Heart left ventricle (tissue), 16 donors: ENCODE measurements around the gene TBCB. TPM values are rescaled to one million over a fixed set of nuclear protein-coding genes. Genes with fewer than 3 reads are reported as not detected.

Source experiments
- ATAC-seq, 4 donors: fragments of 200-7000 bp; cut with Tn5 transposase; one replicate each; pipeline ENCODE4 v1.9.1; 2020 to 2022; ENCODE audit warnings: moderate library complexity in 4 of 4, mild to moderate bottlenecking in 3 of 4, moderate number of reproducible peaks in 1 of 4
- DNase-seq, 5 donors: peaks; one replicate each; pipeline ENCODE4 v3.0.0-alpha.2; 2020
- H3K27ac ChIP-seq, 12 donors: fragments of 200-600 bp; sonication (generic) in 4 of 12; one replicate each; pipeline versions ENCODE4 v1.5.0 to v1.8.0; 2016 to 2022; ENCODE audit warnings: mild to moderate bottlenecking in 2 of 12
- H3K27me3 ChIP-seq, 9 donors: fragments of 200-600 bp; sonication (generic) in 2 of 9; one replicate each; pipeline versions ENCODE4 v1.5.1 to v1.8.0; 2016 to 2022; ENCODE audit warnings: mild to moderate bottlenecking in 3 of 9
- H3K36me3 ChIP-seq, 9 donors: fragments of 200-600 bp; sonication (generic) in 2 of 9; one replicate each; pipeline versions ENCODE4 v1.5.0 to v1.8.0; 2018 to 2022; ENCODE audit warnings: mild to moderate bottlenecking in 2 of 9
- H3K4me1 ChIP-seq, 12 donors: fragments of 200-600 bp; sonication (generic) in 4 of 12; one replicate each; pipeline versions ENCODE4 v1.5.0 to v1.8.0; 2016 to 2022; ENCODE audit warnings: mild to moderate bottlenecking in 3 of 12
- H3K4me3 ChIP-seq, 12 donors: fragments of 200-600 bp; sonication (generic) in 4 of 12; one replicate each; pipeline versions ENCODE4 v1.5.0 to v1.8.0; 2017 to 2022; ENCODE audit warnings: mild to moderate bottlenecking in 9 of 12, moderate library complexity in 4 of 12
- H3K9me3 ChIP-seq, 12 donors: fragments of 200-600 bp; sonication (generic) in 4 of 12; one replicate each; pipeline versions ENCODE4 v1.5.0 to v1.8.0; 2016 to 2022; ENCODE audit warnings: mild to moderate bottlenecking in 1 of 12
- CTCF ChIP-seq, 12 donors: fragments of 200-600 bp; sonication (generic) in 4 of 12; IDR thresholded peaks; one replicate each; pipeline versions ENCODE4 v1.5.0 to v1.8.0; 2018 to 2022; ENCODE audit warnings: antibody characterized with exemption in 12 of 12, mild to moderate bottlenecking in 5 of 12
- POLR2A ChIP-seq, 2 donors: fragments of 450-650 bp; IDR thresholded peaks; one replicate each; pipeline ENCODE4 v1.6.1; 2017; ENCODE audit warnings: antibody characterized with exemption in 2 of 2, mild to moderate bottlenecking in 2 of 2, moderate library complexity in 2 of 2
- WGBS, 4 donors: extraction: QIAGEN DNeasy Blood & Tissue Kit in 2 of 4; methylation state at CpG; one replicate each; pipeline versions ENCODE4 v1.1.5 to v1.1.7; 2013 to 2018; 5-methylcytosine and 5-hydroxymethylcytosine counted together
- intact Hi-C, 10 donors: fragments of 100-400 bp; cut with DNase I; formaldehyde crosslinking; loops; one replicate each; pipeline versions ENCODE4 v1.11.1 to v1.14.2; 2022
- polyA plus RNA-seq, 2 donors: library from polyadenylated mRNA; stranded (reverse); fragments of 200-250 nt; gene quantifications; one replicate each; pipeline ENCODE4 v1.2.3, GENCODE V29; 2013
- total RNA-seq, 9 donors: library from RNA; depleted of rRNA in 2 of 9; stranded (reverse); fragments of >200 nt in 2 of 9; fragmentation: NEBNext Ultra II Directional in 3 of 9; extraction: Animal tissue kit (Norgen Biotek cat#: 25700) in 3 of 9; gene quantifications; one replicate each; pipeline versions ENCODE4 v1.1.0 to v1.2.4, GENCODE V29; 2016 to 2023
- donor health status: ischemic (EF 13 %, LVEDD 7.1; RV severe dilation, severe dysfunction).
- donor health status: healthy with polysubstance abuse.
- donor health status: DM: no; HTN: yes; CAD: no.
- donor health status: DM: no; HTN: no; CAD: no.
- donor health status: ischemic (EF 25% LVEDD 6.9; RV normal size, moderate dysfunction).
- donor health status: ischemic (EF 25% LVEDD 5.7; RV mildly dilated, moderate dysfunction).
- donor health status: healthy.
- donor health status: DM: yes; HTN: yes; CAD: no.
- donor health status: ischemic (EF 35%, LVEDD 5.7; RV mildly dilated, moderate dysfunction).
- donor health status: nonischemic (EF 11% LVEDD 7.7; RV severe dilation, severe dysfunction).
- donor health status: DM: yes; HTN: yes; CAD: no.
- donor health status: PGD.
- donor health status: ischemic (EF 29% LVEDD 5.4; RV normal size, mild dysfunction).
- donor health status: nonischemic (EF 23%, LVEDD 6.1; RV moderate dilation, normal function).

TBCB gene
- total and polyA plus RNA-seq, 11 donors = 89.8 to 171 (median 111) TPM

- no peaks in the 10 kb centered on the region for H3K9me3 ChIP-seq
- DNase-seq (no peak), ATAC-seq (no peak)
- peaks cover 0 to 8% (median 4%) of the 10 kb centered on the region in 12 donors for H3K4me1 ChIP-seq
- 91 to 97% (median 95%) methylated on average over 3 of the region's 3 CpGs for WGBS, 4 donors
- H3K27ac ChIP-seq = no peak overlapping the region
- H3K27me3 ChIP-seq = no peaks in the 10 kb centered on the region
- H3K4me3 ChIP-seq = no peak overlapping the region
- no peak for TF ChIP-seq POLR2A (IDR thresholded peaks at IDR 0.05)
- no peak for TF ChIP-seq CTCF (IDR thresholded peaks at IDR 0.05)
- intact Hi-C loops = loop anchor here in 1 of 10 donors (5.0 kb wide), 1 partner anchor 51 kb away; no protein-coding TSS in a partner anchor
- H3K36me3 ChIP-seq = peaks cover 0 to 39% (median 28%) of the 10 kb centered on the region in 9 donors
Measured at GRCh38 chr19:36108684-36109083, 6.6 kb upstream of the TBCB start.

- WGBS, 4 donors = 49 to 94% (median 50%) methylated on average over 1 of the region's 1 CpG; no CpG with 5 or more reads in 1 of the 4 donors
- peaks cover 0 to 33% (median 28%) of the 10 kb centered on the region in 9 donors for H3K36me3 ChIP-seq
- TF ChIP-seq CTCF (IDR thresholded peaks at IDR 0.05) (no peak), POLR2A (IDR thresholded peaks at IDR 0.05) (no peak)
Measured at GRCh38 chr19:36110487-36111199, 4.6 kb upstream of the TBCB start, which contains the start of gene OVOL3. Gene OVOL3, plus strand, starts transcription at chr19:36111143. Its CDS starts 60 bp downstream, at chr19:36111203.

DNA sequence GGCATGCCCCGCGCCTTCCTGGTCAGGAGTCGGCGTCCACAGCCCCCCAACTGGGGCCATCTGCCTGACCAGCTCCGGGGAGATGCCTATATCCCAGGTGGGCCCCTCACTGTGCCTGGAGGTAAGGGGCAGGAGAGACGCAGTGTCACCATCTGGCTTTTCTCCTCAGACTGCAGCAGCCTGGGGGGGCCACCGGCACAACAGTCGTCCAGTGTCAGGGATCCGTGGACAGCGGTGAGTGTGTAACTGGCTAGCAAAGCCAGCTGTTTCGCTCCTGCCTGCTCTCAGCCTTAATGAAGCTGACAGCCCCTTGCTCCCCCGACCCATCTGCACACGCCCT is 4.1 kb upstream of the TBCB start:
- Histone ChIP-seq H3K9me3 (no peaks in the 10 kb centered on the region), H3K4me1 (peaks cover under 1 to 23% (median 13%) of the 10 kb centered on the region in 12 donors), H3K27ac (no peak overlapping the region), H3K36me3 (peaks cover 0 to 33% (median 28%) of the 10 kb centered on the region in 9 donors), H3K27me3 (no peaks in the 10 kb centered on the region), H3K4me3 (no peak overlapping the region)
- DNase-seq (no peak), ATAC-seq (no peak)
- TF ChIP-seq CTCF (IDR thresholded peaks at IDR 0.05) (no peak), POLR2A (IDR thresholded peaks at IDR 0.05) (no peak)
- 79 to 84% (median 81%) methylated on average over 8 to 13 of the region's 13 CpGs for WGBS, 4 donors
- intact Hi-C loops = loop anchor here in 5 of 10 donors (5.0 to 10.0 kb wide), 4 partner anchors 54 to 119 kb away; partner anchors contain the start of gene SDHAF1 (in 3 of the 5)

More at GRCh38 chr19:36110487-36111199, 4.6 kb upstream of the TBCB start, which contains the start of gene OVOL3:
- intact Hi-C loops = loop anchor here in 5 of 10 donors (5.0 to 10.0 kb wide), 4 partner anchors 53 to 118 kb away; partner anchors contain the start of gene SDHAF1 (in 3 of the 5)
- Histone ChIP-seq H3K4me1 (peaks cover 0 to 18% (median 9%) of the 10 kb centered on the region in 12 donors), H3K4me3 (no peak within 1 kb of the TSS), H3K27ac (no peak within 1 kb of the TSS), H3K9me3 (no peaks in the 10 kb centered on the region), H3K27me3 (no peaks in the 10 kb centered on the region)
- DNase-seq = no peak
- ATAC-seq = no peak

GRCh38 chr19:36112678-36113077 is 2.6 kb upstream of the TBCB start:
- Histone ChIP-seq H3K36me3 (peaks cover 0 to 42% (median 36%) of the 10 kb centered on the region in 9 donors), H3K9me3 (no peaks in the 10 kb centered on the region), H3K27ac (no peak overlapping the region), H3K27me3 (no peaks in the 10 kb centered on the region), H3K4me3 (no peak overlapping the region), H3K4me1 (peaks cover 3 to 32% (median 19%) of the 10 kb centered on the region in 12 donors)
- TF ChIP-seq POLR2A (IDR thresholded peaks at IDR 0.05) (no peak), CTCF (IDR thresholded peaks at IDR 0.05) (no peak)
- intact Hi-C loops = loop anchor here in 5 of 10 donors (5.0 to 10.0 kb wide), 4 partner anchors 55 to 120 kb away; partner anchors contain the start of gene SDHAF1 (in 3 of the 5)
- ATAC-seq = no peak
- no peak for DNase-seq
- WGBS, 4 donors = 93 to 98% (median 96%) methylated on average over 10 of the region's 10 CpGs
